ENCODE results near the gene COL28A1. TPM values are rescaled to one million over a fixed set of nuclear protein-coding genes. Genes with fewer than 3 reads are reported as not detected.

Gene COL28A1
- total RNA-seq, 1 donor from 2014 or later = not detected

GRCh38 chr7:7344583-7344982 is 191.1 kb downstream of the COL28A1 start:
- intact Hi-C loops (cut with micrococcal nuclease) = no loop called here

- intact Hi-C loops (cut with micrococcal nuclease) = loop anchor here (10.0 kb wide), 1 partner anchor 231 kb away; no protein-coding TSS in a partner anchor
Observed at GRCh38 chr7:7335909-7336308, 199.8 kb downstream of the COL28A1 start.

GRCh38 chr7:7335215-7335614 is 200.5 kb downstream of the COL28A1 start:
- intact Hi-C loops (cut with micrococcal nuclease) = loop anchor here (10.0 kb wide), 1 partner anchor 230 kb away; no protein-coding TSS in a partner anchor

GRCh38 chr7:7333610-7334009 is 202.1 kb downstream of the COL28A1 start:
- intact Hi-C loops (cut with micrococcal nuclease) = loop anchor here (10.0 kb wide), 1 partner anchor 229 kb away; no protein-coding TSS in a partner anchor

- intact Hi-C loops (cut with micrococcal nuclease) = loop anchor here (10.0 kb wide), 1 partner anchor 227 kb away; no protein-coding TSS in a partner anchor
Observed at GRCh38 chr7:7331523-7331922, 204.2 kb downstream of the COL28A1 start.

GRCh38 chr7:7330997-7331396 is 204.7 kb downstream of the COL28A1 start:
- intact Hi-C loops (cut with micrococcal nuclease) = loop anchor here (10.0 kb wide), 1 partner anchor 226 kb away; no protein-coding TSS in a partner anchor

- intact Hi-C loops (cut with micrococcal nuclease) = no loop called here
Observed at GRCh38 chr7:7329326-7329725, 206.3 kb downstream of the COL28A1 start.

- intact Hi-C loops (cut with micrococcal nuclease) = no loop called here
Observed at GRCh38 chr7:7327423-7327822, 208.2 kb downstream of the COL28A1 start.

- intact Hi-C loops (cut with micrococcal nuclease) = no loop called here
Observed at GRCh38 chr7:7324698-7325097, 211.0 kb downstream of the COL28A1 start.

- intact Hi-C loops (cut with micrococcal nuclease) = no loop called here
Observed at GRCh38 chr7:7323921-7324320, 211.8 kb downstream of the COL28A1 start.

GRCh38 chr7:7323352-7323751 is 212.3 kb downstream of the COL28A1 start:
- intact Hi-C loops (cut with micrococcal nuclease) = no loop called here

- intact Hi-C loops (cut with micrococcal nuclease) = no loop called here
Observed at GRCh38 chr7:7321681-7322080, 214.0 kb downstream of the COL28A1 start.

- intact Hi-C loops (cut with micrococcal nuclease) = no loop called here
Observed at GRCh38 chr7:7318601-7319000, 217.1 kb downstream of the COL28A1 start.

- intact Hi-C loops (cut with micrococcal nuclease) = no loop called here
Observed at GRCh38 chr7:7317850-7318249, 217.8 kb downstream of the COL28A1 start.

- intact Hi-C loops (cut with micrococcal nuclease) = no loop called here
Observed at GRCh38 chr7:7315851-7316250, 219.8 kb downstream of the COL28A1 start.

GRCh38 chr7:7312323-7312722 is 223.3 kb downstream of the COL28A1 start:
- intact Hi-C loops (cut with micrococcal nuclease) = no loop called here

- intact Hi-C loops (cut with micrococcal nuclease) = no loop called here
Observed at GRCh38 chr7:7311001-7311400, 224.7 kb downstream of the COL28A1 start.

- intact Hi-C loops (cut with micrococcal nuclease) = no loop called here
Observed at GRCh38 chr7:7309203-7309602, 226.5 kb downstream of the COL28A1 start.

Other genes with a start within 250 kb of the COL28A1 start
- gene MIOS, start 31.0 kb upstream of the COL28A1 start, total RNA-seq = 27.7 and 29.6 TPM in 2 replicates
- 13.6 and 15.6 TPM in 2 replicates for gene UMAD1, start 104.9 kb upstream of the COL28A1 start, total RNA-seq
- gene RPA3, start 182.7 kb upstream of the COL28A1 start, total RNA-seq = 69.7 and 74.9 TPM in 2 replicates